CD8-positive, alpha-beta memory T cell (primary cell): ENCODE data around the gene EZR. TPM values are rescaled to one million over a fixed set of nuclear protein-coding genes. Genes with fewer than 3 reads are reported as not detected.

Experiments used
- CTCF ChIA-PET: fragments of 350-600 bp; sonication (Branson Sonifier 250); formaldehyde crosslinking; loops from one replicate; lab custom pipeline; 2021; ENCODE audit warnings: antibody characterized with exemption; lab: Charles Lee
- POLR2A ChIA-PET: fragments of 350-600 bp; sonication (Branson Sonifier 250); formaldehyde crosslinking; loops from one replicate; lab custom pipeline; 2021; ENCODE audit warnings: antibody characterized with exemption; lab: Charles Lee
- DNase-seq, 5 donors: peaks; one replicate each; pipeline versions ENCODE4 v3.0.0 to v3.0.0-alpha.2; 2020 to 2022; ENCODE audit warnings: mixed read lengths in 1 of 5
- H3K27ac ChIP-seq: one replicate; pipeline ENCODE4 v1.7.0; 2013; ENCODE audit warnings: low read depth, mild to moderate bottlenecking, low read length, moderate library complexity
- H3K27me3 ChIP-seq: 2 replicates; pipeline ENCODE4 v1.7.0; 2013; ENCODE audit warnings: low read length, mild to moderate bottlenecking; ENCODE audit not compliant: insufficient read depth, poor library complexity, severe bottlenecking
- H3K36me3 ChIP-seq: 2 replicates; pipeline ENCODE4 v1.7.0; 2013; ENCODE audit warnings: mild to moderate bottlenecking, low read length, moderate library complexity; ENCODE audit not compliant: insufficient read depth
- H3K4me1 ChIP-seq: 2 replicates; pipeline ENCODE4 v1.7.0; 2013; ENCODE audit warnings: mild to moderate bottlenecking, low read length, moderate library complexity; ENCODE audit not compliant: insufficient read depth
- H3K4me3 ChIP-seq: 2 replicates; pipeline ENCODE4 v1.7.0; 2013; ENCODE audit warnings: mild to moderate bottlenecking, low read length
- H3K9me3 ChIP-seq: 2 replicates; pipeline ENCODE4 v1.7.0; 2013; ENCODE audit warnings: mild to moderate bottlenecking, low read length
- H3K27ac Mint-ChIP-seq, 8 donors: one replicate each; pipeline ENCODE4 v1.8.0; 2020 to 2021; ENCODE audit warnings: mixed read lengths in 8 of 8, mild to moderate bottlenecking in 6 of 8, inconsistent platforms in 3 of 8, moderate library complexity in 3 of 8
- H3K27me3 Mint-ChIP-seq, 2 donors: one replicate each; pipeline ENCODE4 v1.8.0; 2020 to 2021; ENCODE audit warnings: mixed read lengths in 2 of 2, mild to moderate bottlenecking in 1 of 2, moderate library complexity in 1 of 2
- H3K36me3 Mint-ChIP-seq, 3 donors: one replicate each; pipeline ENCODE4 v1.8.0; 2020 to 2021; ENCODE audit warnings: mixed read lengths in 3 of 3, inconsistent platforms in 1 of 3, mild to moderate bottlenecking in 1 of 3
- H3K4me1 Mint-ChIP-seq, 3 donors: one replicate each; pipeline ENCODE4 v1.8.0; 2020 to 2021; ENCODE audit warnings: mixed read lengths in 3 of 3, inconsistent platforms in 1 of 3, mild to moderate bottlenecking in 1 of 3
- H3K4me3 Mint-ChIP-seq, 7 donors: one replicate each; pipeline ENCODE4 v1.8.0; 2020 to 2021; ENCODE audit warnings: mixed read lengths in 7 of 7, mild to moderate bottlenecking in 6 of 7, moderate library complexity in 4 of 7, inconsistent platforms in 2 of 7
- H3K9me3 Mint-ChIP-seq, 5 donors: one replicate each; pipeline ENCODE4 v1.8.0; 2020 to 2022; ENCODE audit warnings: mixed read lengths in 5 of 5, mild to moderate bottlenecking in 3 of 5, moderate library complexity in 2 of 5, inconsistent platforms in 1 of 5
- polyA plus RNA-seq: library from polyadenylated mRNA; unstranded; fragments of 300-500 nt; fragmentation: Illumina TruSeq; gene quantifications from one replicate; pipeline ENCODE4 v1.2.3, GENCODE V29; 2021
- total RNA-seq, 2 experiments: library from RNA; stranded (reverse); gene quantifications; one replicate each; pipeline ENCODE4 v1.2.3, GENCODE V29; 2021

Gene EZR
- total and polyA plus RNA-seq, 3 experiments from 2014 or later, result 296 to 325 (median 299) TPM

DNA sequence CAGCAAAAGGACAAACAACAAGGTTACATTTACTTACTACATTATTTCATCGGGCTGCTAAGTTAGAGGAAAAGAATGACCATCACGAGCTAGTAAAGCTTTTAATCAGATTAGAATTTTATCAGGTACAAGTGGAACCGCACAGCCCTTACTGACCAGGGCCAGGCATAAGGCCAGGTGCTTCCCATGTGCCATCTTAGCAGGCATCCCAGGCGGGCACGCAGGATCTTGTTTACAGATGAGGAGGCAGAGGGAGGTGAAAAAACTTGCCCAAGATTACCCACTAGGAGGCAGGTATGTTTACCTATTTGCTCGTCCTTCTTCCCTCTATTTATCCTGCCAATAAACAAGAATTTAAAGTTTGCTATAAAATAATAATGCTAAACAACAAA lies 10.7 kb downstream of the EZR start:
- Histone ChIP-seq H3K36me3 (peaks cover 13% of the 10 kb centered on the region), H3K4me1 (peaks cover 92% of the 10 kb centered on the region), H3K27me3 (no peaks in the 10 kb centered on the region), H3K4me3 (no peak overlapping the region), H3K9me3 (no peaks in the 10 kb centered on the region), H3K27ac (no peak overlapping the region)
- peaks cover 11 to 89% (median 28%) of the 10 kb centered on the region in 3 donors for H3K36me3 Mint-ChIP-seq
- ChIA-PET CTCF (interaction anchor here (1.2 to 2.4 kb wide), 13 partner anchors 9 to 192 kb away, joined by 3 to 8 read pairs (median 6); partner anchors contain the start of genes EZR and RSPH3), POLR2A (interaction anchor here (1.0 to 5.3 kb wide), 8 partner anchors 9 to 164 kb away, joined by 4 to 68 read pairs (median 10); partner anchors contain the start of genes DYNLT1 and EZR)
- no peaks in the 10 kb centered on the region for H3K9me3 Mint-ChIP-seq
- H3K4me3 Mint-ChIP-seq, result peak overlapping the region; percentile 54 to 81 (median 69)
- DNase-seq, result no peak
- H3K27ac Mint-ChIP-seq, result peak overlapping the region; percentile 79 to 96 (median 92)
- peaks cover 94 to 100% (median 100%) of the 10 kb centered on the region in 3 donors for H3K4me1 Mint-ChIP-seq
- no peaks in the 10 kb centered on the region for H3K27me3 Mint-ChIP-seq

- H3K27ac Mint-ChIP-seq, result peak overlapping the region; percentile 79 to 96 (median 92)
- H3K4me1 ChIP-seq, result peaks cover 91% of the 10 kb centered on the region
- H3K36me3 ChIP-seq, result peaks cover 12% of the 10 kb centered on the region
- H3K36me3 Mint-ChIP-seq, result peaks cover 7 to 85% (median 23%) of the 10 kb centered on the region in 3 donors
- no peaks in the 10 kb centered on the region for H3K27me3 Mint-ChIP-seq
- ChIA-PET POLR2A (interaction anchor here (0.5 to 5.3 kb wide), 9 partner anchors 8 to 346 kb away, joined by 3 to 68 read pairs (median 5); partner anchors contain the start of genes DYNLT1 and EZR), CTCF (interaction anchor here (1.1 to 2.4 kb wide), 11 partner anchors 8 to 192 kb away, joined by 3 to 8 read pairs (median 6); partner anchors contain the start of genes EZR and RSPH3)
- no peak for DNase-seq
- peak overlapping the region; percentile 54 to 81 (median 69) for H3K4me3 Mint-ChIP-seq
- H3K9me3 Mint-ChIP-seq, result no peaks in the 10 kb centered on the region
- H3K9me3 ChIP-seq, result no peaks in the 10 kb centered on the region
- peaks cover 92 to 100% (median 100%) of the 10 kb centered on the region in 3 donors for H3K4me1 Mint-ChIP-seq
- no peaks in the 10 kb centered on the region for H3K27me3 ChIP-seq
- H3K4me3 ChIP-seq, result no peak overlapping the region
- no peak overlapping the region for H3K27ac ChIP-seq
These were observed 11.4 kb downstream of the EZR start for GRCh38 chr6:158807515-158808441.

DNA sequence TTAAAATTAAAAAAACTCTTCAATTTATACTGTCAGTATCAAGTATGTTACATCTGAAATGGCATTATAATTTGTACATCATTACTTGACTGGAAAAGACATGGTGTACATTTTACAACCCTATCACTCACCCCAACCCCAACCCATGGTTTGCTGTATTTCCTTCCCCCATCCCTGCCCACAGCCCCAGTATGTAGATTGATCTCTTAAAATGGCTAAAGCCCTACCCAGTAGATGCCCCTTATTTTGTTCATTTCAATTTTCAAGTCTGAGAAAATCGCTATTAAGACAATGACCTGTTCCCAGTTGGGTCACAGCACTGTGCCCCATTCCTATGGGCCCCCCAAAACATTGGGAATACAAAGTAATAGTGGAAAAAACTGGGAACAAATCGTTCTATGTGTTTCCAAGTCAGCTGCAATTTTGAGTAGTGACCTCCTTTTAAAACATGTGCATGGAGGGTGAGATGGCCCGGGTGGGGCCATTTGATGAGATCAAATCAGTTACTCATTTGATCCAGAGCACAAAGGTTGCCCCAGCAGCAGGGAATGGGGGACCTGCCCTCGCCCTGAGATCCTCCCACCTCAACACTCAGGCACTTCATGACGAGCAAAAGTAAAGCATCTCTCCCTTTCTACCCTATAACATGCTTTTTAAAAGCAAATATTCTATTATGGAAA lies 13.3 kb downstream of the EZR start:
- peaks cover 90% of the 10 kb centered on the region for H3K4me1 ChIP-seq
- no peaks in the 10 kb centered on the region for H3K27me3 ChIP-seq
- ChIA-PET POLR2A (interaction anchor here (0.6 to 5.3 kb wide), 5 partner anchors 11 to 64 kb away, joined by 3 to 68 read pairs (median 6); no protein-coding TSS in a partner anchor), CTCF (no interaction called here)
- Mint-ChIP-seq H3K27ac (peak overlapping the region; percentile 79 to 91 (median 84)), H3K4me1 (peaks cover 92 to 100% (median 100%) of the 10 kb centered on the region in 3 donors), H3K36me3 (peaks cover 7 to 82% (median 26%) of the 10 kb centered on the region in 3 donors), H3K27me3 (no peaks in the 10 kb centered on the region), H3K9me3 (no peaks in the 10 kb centered on the region), H3K4me3 (peak overlapping the region; percentile 57 to 82 (median 68))
- no peak for DNase-seq
- H3K9me3 ChIP-seq, result no peaks in the 10 kb centered on the region
- no peak overlapping the region for H3K27ac ChIP-seq
- H3K4me3 ChIP-seq, result no peak overlapping the region
- H3K36me3 ChIP-seq, result peaks cover 16% of the 10 kb centered on the region

- Mint-ChIP-seq H3K4me3 (peak overlapping the region; percentile 69 to 86 (median 80)), H3K36me3 (peaks cover 7 to 79% (median 21%) of the 10 kb centered on the region in 3 donors), H3K27me3 (no peaks in the 10 kb centered on the region), H3K27ac (peak overlapping the region; percentile 70 to 97 (median 88)), H3K9me3 (no peaks in the 10 kb centered on the region), H3K4me1 (peaks cover 92 to 100% (median 100%) of the 10 kb centered on the region in 3 donors)
- Histone ChIP-seq H3K27ac (peak overlapping the region; percentile 59), H3K27me3 (no peaks in the 10 kb centered on the region), H3K4me3 (peak overlapping the region; percentile 42), H3K9me3 (no peaks in the 10 kb centered on the region), H3K4me1 (peaks cover 87% of the 10 kb centered on the region), H3K36me3 (peaks cover 16% of the 10 kb centered on the region)
- POLR2A ChIA-PET, result interaction anchor here (0.5 to 1.8 kb wide), 7 partner anchors 10 to 261 kb away, joined by 3 to 26 read pairs (median 5); partner anchors contain the start of gene EZR
- CTCF ChIA-PET, result interaction anchor here (1.0 to 2.0 kb wide), 5 partner anchors 8 to 65 kb away, joined by 4 to 10 read pairs (median 5); no protein-coding TSS in a partner anchor
- no peak for DNase-seq
These were observed 15.0 kb downstream of the EZR start for GRCh38 chr6:158804207-158804606.

- ChIA-PET CTCF (interaction anchor here (0.7 to 2.0 kb wide), 7 partner anchors 8 to 66 kb away, joined by 3 to 10 read pairs (median 4); no protein-coding TSS in a partner anchor), POLR2A (interaction anchor here (0.5 to 1.8 kb wide), 11 partner anchors 8 to 302 kb away, joined by 3 to 26 read pairs (median 4); partner anchors contain the start of gene EZR)
- H3K27ac Mint-ChIP-seq, result peak overlapping the region; percentile 70 to 97 (median 88)
- H3K4me1 ChIP-seq, result peaks cover 88% of the 10 kb centered on the region
- peak; percentile 41 to 77 (median 57) for DNase-seq
- peak overlapping the region; percentile 69 to 86 (median 80) for H3K4me3 Mint-ChIP-seq
- no peaks in the 10 kb centered on the region for H3K27me3 ChIP-seq
- H3K27me3 Mint-ChIP-seq, result no peaks in the 10 kb centered on the region
- H3K4me1 Mint-ChIP-seq, result peaks cover 92 to 100% (median 100%) of the 10 kb centered on the region in 3 donors
- peak overlapping the region; percentile 59 for H3K27ac ChIP-seq
- H3K4me3 ChIP-seq, result peak overlapping the region; percentile 42
- peaks cover 16% of the 10 kb centered on the region for H3K36me3 ChIP-seq
- no peaks in the 10 kb centered on the region for H3K9me3 ChIP-seq
- H3K9me3 Mint-ChIP-seq, result no peaks in the 10 kb centered on the region
- peaks cover 7 to 79% (median 20%) of the 10 kb centered on the region in 3 donors for H3K36me3 Mint-ChIP-seq
These were observed 15.4 kb downstream of the EZR start for GRCh38 chr6:158803733-158804143.

- Mint-ChIP-seq H3K27ac (peak overlapping the region in 7 of 8 donors; percentile 35 to 88 (median 74)), H3K4me1 (peaks cover 91 to 100% (median 99%) of the 10 kb centered on the region in 3 donors), H3K9me3 (no peaks in the 10 kb centered on the region), H3K4me3 (peak overlapping the region in 4 of 7 donors; percentile 15 to 44 (median 28)), H3K36me3 (peaks cover 7 to 75% (median 11%) of the 10 kb centered on the region in 3 donors), H3K27me3 (no peaks in the 10 kb centered on the region)
- ChIA-PET CTCF (interaction anchor here (0.9 to 4.9 kb wide), 5 partner anchors 8 to 302 kb away, joined by 3 to 20 read pairs (median 6); no protein-coding TSS in a partner anchor), POLR2A (interaction anchor here (0.5 to 2.6 kb wide), 5 partner anchors 12 to 308 kb away, joined by 3 to 7 read pairs (median 3); no protein-coding TSS in a partner anchor)
- no peak for DNase-seq
- no peak overlapping the region for H3K27ac ChIP-seq
- no peak overlapping the region for H3K4me3 ChIP-seq
- no peaks in the 10 kb centered on the region for H3K9me3 ChIP-seq
- H3K36me3 ChIP-seq, result peaks cover 8% of the 10 kb centered on the region
- H3K27me3 ChIP-seq, result no peaks in the 10 kb centered on the region
- peaks cover 85% of the 10 kb centered on the region for H3K4me1 ChIP-seq
These were observed 17.4 kb downstream of the EZR start for GRCh38 chr6:158801655-158802294.
